Raji (cell line): ENCODE results near the gene NAV3.

ENCODE experiments used
- POLR2A ChIP-seq: IDR thresholded peaks from 2 replicates; pipeline ENCODE4 v1.6.1; 2011; ENCODE audit warnings: low read depth, low read length, control low read depth; ENCODE audit not compliant: insufficient read depth

NAV3 gene

GRCh38 chr12:77882709-77883108 is 52.0 kb downstream of the NAV3 start:
- no peak for TF ChIP-seq POLR2A

GRCh38 chr12:77888611-77889010 is 57.9 kb downstream of the NAV3 start:
- TF ChIP-seq POLR2A, result no peak

- no peak for TF ChIP-seq POLR2A
These were observed 60.9 kb downstream of the NAV3 start for GRCh38 chr12:77891518-77892147.

- TF ChIP-seq POLR2A, result no peak
These were observed 63.2 kb downstream of the NAV3 start for GRCh38 chr12:77893918-77894317.

GRCh38 chr12:77894556-77894955 is 63.9 kb downstream of the NAV3 start:
- no peak for TF ChIP-seq POLR2A

- TF ChIP-seq POLR2A, result no peak
These were observed 65.0 kb downstream of the NAV3 start for GRCh38 chr12:77895699-77896098.

- no peak for TF ChIP-seq POLR2A
These were observed 77.2 kb downstream of the NAV3 start for GRCh38 chr12:77907936-77908335.

- TF ChIP-seq POLR2A, result no peak
These were observed 83.4 kb downstream of the NAV3 start for GRCh38 chr12:77914081-77914488.

- TF ChIP-seq POLR2A, result no peak
These were observed 84.4 kb downstream of the NAV3 start for GRCh38 chr12:77915071-77915600.

GRCh38 chr12:77916276-77916675 is 85.6 kb downstream of the NAV3 start:
- TF ChIP-seq POLR2A, result no peak

- no peak for TF ChIP-seq POLR2A
These were observed 87.4 kb downstream of the NAV3 start for GRCh38 chr12:77918046-77918445.

GRCh38 chr12:77919450-77919849 is 88.8 kb downstream of the NAV3 start:
- no peak for TF ChIP-seq POLR2A

GRCh38 chr12:77923882-77924281 is 93.2 kb downstream of the NAV3 start:
- no peak for TF ChIP-seq POLR2A

GRCh38 chr12:77924703-77925102 is 94.0 kb downstream of the NAV3 start:
- no peak for TF ChIP-seq POLR2A

- no peak for TF ChIP-seq POLR2A
These were observed 94.9 kb downstream of the NAV3 start for GRCh38 chr12:77925536-77926108.

- no peak for TF ChIP-seq POLR2A
These were observed 97.4 kb downstream of the NAV3 start for GRCh38 chr12:77928078-77928477.

GRCh38 chr12:77932216-77932615 is 101.5 kb downstream of the NAV3 start:
- no peak for TF ChIP-seq POLR2A

- TF ChIP-seq POLR2A, result no peak
These were observed 107.6 kb downstream of the NAV3 start for GRCh38 chr12:77938301-77938700.

GRCh38 chr12:77940011-77940423 is 109.3 kb downstream of the NAV3 start:
- no peak for TF ChIP-seq POLR2A
